Astrocyte (in vitro differentiated cells and primary cell): Measurements from ENCODE around the gene ALX4. TPM values are rescaled to one million over a fixed set of nuclear protein-coding genes. Genes with fewer than 3 reads are reported as not detected.

Experiments
- DNase-seq: peaks from one replicate; pipeline ENCODE4 v3.0.0-alpha.2; 2010; ENCODE audit warnings: low read depth
- FAIRE-seq: peaks from 2 replicates; lab custom pipeline; 2011; peaks lifted over from hg19 to GRCh38; lab: Jason Lieb, UNC
- H2AFZ ChIP-seq: 2 replicates; pipeline ENCODE4 v1.6.0; 2012; ENCODE audit warnings: low read depth, low read length, inconsistent platforms
- H3K27ac ChIP-seq: 2 replicates; pipeline ENCODE4 v1.5.1; 2011; ENCODE audit warnings: low read depth, low read length, inconsistent platforms
- H3K27me3 ChIP-seq: 2 replicates; pipeline ENCODE4 v1.6.0; 2011; ENCODE audit warnings: low read length, inconsistent platforms; ENCODE audit not compliant: insufficient read depth
- H3K36me3 ChIP-seq: 2 replicates; pipeline ENCODE4 v1.5.1; 2011; ENCODE audit warnings: low read length, inconsistent platforms; ENCODE audit not compliant: insufficient read depth
- H3K4me1 ChIP-seq: 2 replicates; pipeline ENCODE4 v1.5.1; 2011; ENCODE audit warnings: low read length, inconsistent platforms; ENCODE audit not compliant: insufficient read depth
- H3K4me2 ChIP-seq: 2 replicates; pipeline ENCODE4 v1.6.0; 2012; ENCODE audit warnings: low read length, inconsistent platforms
- H3K4me3 ChIP-seq: 2 replicates; pipeline ENCODE4 v1.5.1; 2011; ENCODE audit warnings: low read depth, mild to moderate bottlenecking, low read length, inconsistent platforms; ENCODE audit not compliant: insufficient read depth
- H3K79me2 ChIP-seq: 2 replicates; pipeline ENCODE4 v1.6.0; 2012; ENCODE audit warnings: mild to moderate bottlenecking, low read length, inconsistent platforms; ENCODE audit not compliant: insufficient read depth
- H3K9ac ChIP-seq: 2 replicates; pipeline ENCODE4 v1.6.0; 2012; ENCODE audit warnings: mild to moderate bottlenecking, low read length, inconsistent platforms
- H3K9me3 ChIP-seq: 2 replicates; pipeline ENCODE4 v1.5.1; 2012; ENCODE audit warnings: low read depth, mild to moderate bottlenecking, low read length, inconsistent platforms; ENCODE audit not compliant: insufficient read depth
- H4K20me1 ChIP-seq: 2 replicates; pipeline ENCODE4 v1.6.0; 2012; ENCODE audit warnings: low read length, inconsistent platforms; ENCODE audit not compliant: insufficient read depth
- H3K27ac Mint-ChIP-seq: one replicate; pipeline ENCODE4 v1.8.0; 2021; ENCODE audit warnings: mild to moderate bottlenecking, mixed read lengths; ENCODE audit not compliant: unreplicated experiment
- H3K27me3 Mint-ChIP-seq: one replicate; pipeline ENCODE4 v1.8.0; 2021; ENCODE audit warnings: low read depth, mixed read lengths; ENCODE audit not compliant: unreplicated experiment
- H3K36me3 Mint-ChIP-seq: one replicate; pipeline ENCODE4 v1.8.0; 2021; ENCODE audit warnings: low read depth, mixed read lengths; ENCODE audit not compliant: unreplicated experiment
- H3K4me1 Mint-ChIP-seq: one replicate; pipeline ENCODE4 v1.8.0; 2021; ENCODE audit warnings: low read depth, mixed read lengths; ENCODE audit not compliant: unreplicated experiment
- H3K4me3 Mint-ChIP-seq: one replicate; pipeline ENCODE4 v1.8.0; 2021; ENCODE audit warnings: mild to moderate bottlenecking, moderate library complexity, mixed read lengths; ENCODE audit not compliant: unreplicated experiment
- H3K9me3 Mint-ChIP-seq: one replicate; pipeline ENCODE4 v1.8.0; 2021; ENCODE audit warnings: mild to moderate bottlenecking, mixed read lengths; ENCODE audit not compliant: unreplicated experiment
- CTCF ChIP-seq: IDR thresholded peaks from 2 replicates; pipeline ENCODE4 v1.5.1; 2011; ENCODE audit warnings: low read depth, mild to moderate bottlenecking, inconsistent platforms, low read length, moderate library complexity; ENCODE audit not compliant: insufficient read depth
- EZH2 ChIP-seq: IDR thresholded peaks from 2 replicates; pipeline ENCODE4 v1.6.1; 2012; ENCODE audit warnings: mild to moderate bottlenecking, low read length, inconsistent platforms; ENCODE audit not compliant: insufficient read depth
- total RNA-seq: library from RNA; stranded (reverse); gene quantifications from 2 replicates; pipeline ENCODE4 v1.2.1, GENCODE V29; 2021

Gene ALX4
- total RNA-seq, 1 donor from 2014 or later = not detected

- no peak overlapping the region for H2AFZ ChIP-seq
- no peak for FAIRE-seq
Measured at GRCh38 chr11:44343778-44344422, 34.0 kb upstream of the ALX4 start.

GRCh38 chr11:44342616-44343015 lies 32.7 kb upstream of the ALX4 start:
- H3K27me3 Mint-ChIP-seq = peaks cover 81% of the 10 kb centered on the region
- no peaks in the 10 kb centered on the region for H3K79me2 ChIP-seq
- H3K4me2 ChIP-seq = no peak overlapping the region
- no peak for FAIRE-seq
- H3K4me1 ChIP-seq = no peaks in the 10 kb centered on the region
- H3K27me3 ChIP-seq = peaks cover 36% of the 10 kb centered on the region
- peaks cover 3% of the 10 kb centered on the region for H3K36me3 Mint-ChIP-seq
- H3K4me3 ChIP-seq = no peak overlapping the region
- no peak overlapping the region for H3K27ac Mint-ChIP-seq
- no peaks in the 10 kb centered on the region for H4K20me1 ChIP-seq
- H3K9me3 Mint-ChIP-seq = no peaks in the 10 kb centered on the region
- no peaks in the 10 kb centered on the region for H3K36me3 ChIP-seq
- no peak overlapping the region for H3K27ac ChIP-seq
- no peak for DNase-seq
- H3K4me3 Mint-ChIP-seq = no peak overlapping the region
- no peak overlapping the region for H3K9ac ChIP-seq
- H2AFZ ChIP-seq = no peak overlapping the region
- TF ChIP-seq EZH2 = no peak
- TF ChIP-seq CTCF = no peak
- H3K4me1 Mint-ChIP-seq = no peaks in the 10 kb centered on the region
- H3K9me3 ChIP-seq = no peaks in the 10 kb centered on the region

More at GRCh38 chr11:44343778-44344422, 34.0 kb upstream of the ALX4 start:
- Histone ChIP-seq H3K36me3 (no peaks in the 10 kb centered on the region), H3K4me1 (no peaks in the 10 kb centered on the region), H4K20me1 (no peaks in the 10 kb centered on the region), H3K27me3 (peaks cover 30% of the 10 kb centered on the region), H3K9ac (no peak overlapping the region), H3K4me3 (no peak overlapping the region), H3K9me3 (no peaks in the 10 kb centered on the region), H3K4me2 (no peak overlapping the region), H3K27ac (no peak overlapping the region), H3K79me2 (no peaks in the 10 kb centered on the region)
- H3K4me1 Mint-ChIP-seq = no peaks in the 10 kb centered on the region
- H3K27me3 Mint-ChIP-seq = peaks cover 73% of the 10 kb centered on the region
- H3K4me3 Mint-ChIP-seq = no peak overlapping the region
- no peaks in the 10 kb centered on the region for H3K9me3 Mint-ChIP-seq
- no peak overlapping the region for H3K27ac Mint-ChIP-seq
- no peak for DNase-seq
- peaks cover 3% of the 10 kb centered on the region for H3K36me3 Mint-ChIP-seq
- no peak for TF ChIP-seq EZH2
- no peak for TF ChIP-seq CTCF

- H4K20me1 ChIP-seq = no peaks in the 10 kb centered on the region
- Mint-ChIP-seq H3K27ac (no peak overlapping the region), H3K36me3 (no peaks in the 10 kb centered on the region), H3K9me3 (no peaks in the 10 kb centered on the region), H3K4me3 (no peak overlapping the region), H3K27me3 (peaks cover 82% of the 10 kb centered on the region), H3K4me1 (no peaks in the 10 kb centered on the region)
- H3K9me3 ChIP-seq = no peaks in the 10 kb centered on the region
- no peak overlapping the region for H3K4me2 ChIP-seq
- TF ChIP-seq CTCF = no peak
- no peak overlapping the region for H3K9ac ChIP-seq
- no peak overlapping the region for H2AFZ ChIP-seq
- no peaks in the 10 kb centered on the region for H3K79me2 ChIP-seq
- no peak for DNase-seq
- H3K4me1 ChIP-seq = no peaks in the 10 kb centered on the region
- H3K27me3 ChIP-seq = peaks cover 47% of the 10 kb centered on the region
- no peak overlapping the region for H3K27ac ChIP-seq
- no peaks in the 10 kb centered on the region for H3K36me3 ChIP-seq
- no peak overlapping the region for H3K4me3 ChIP-seq
- no peak for FAIRE-seq
Measured at GRCh38 chr11:44340656-44341055, 30.7 kb upstream of the ALX4 start.
